CD4-positive, alpha-beta T cell treated with Interleukin-21 for 1 hour (primary cell): ENCODE data around the gene VDAC1.
A peak's percentile ranks its signal among the peaks of the same experiment; 100 is the strongest.
"Not testable (repeated sequence)": the region's sequence is repeated elsewhere in the genome, so short reads cannot be mapped to it uniquely, and the experiment has no call there.

Source experiments
- DNase-seq: peaks from one replicate; pipeline ENCODE4 v3.0.0-alpha.2; 2020

The VDAC1 gene

GRCh38 chr5:134004626-134005416 is at the start of gene VDAC1:
Gene VDAC1, minus strand, starts transcription at chr5:134004975. Its CDS starts 11,963 bp downstream, at chr5:133993012.
- DNase-seq, result peak; percentile 87

GRCh38 chr5:134053840-134054338 is 49.1 kb upstream of the VDAC1 start:
- no peak for DNase-seq

GRCh38 chr5:134053314-134053839 is 48.6 kb upstream of the VDAC1 start:
- no peak for DNase-seq

GRCh38 chr5:134051305-134051704 is 46.5 kb upstream of the VDAC1 start:
- no peak for DNase-seq

- DNase-seq, result no peak
Observed at GRCh38 chr5:134048864-134049263, 44.1 kb upstream of the VDAC1 start.

- DNase-seq, result no peak
Observed at GRCh38 chr5:134047687-134048056, 42.9 kb upstream of the VDAC1 start.

- DNase-seq, result no peak
Observed at GRCh38 chr5:134046801-134047686, 42.3 kb upstream of the VDAC1 start.

GRCh38 chr5:134046330-134046729 is 41.6 kb upstream of the VDAC1 start:
- DNase-seq, result no peak

GRCh38 chr5:134043793-134044792 is 39.3 kb upstream of the VDAC1 start:
- DNase-seq, result no peak

- no peak for DNase-seq
Observed at GRCh38 chr5:134041570-134042411, 37.0 kb upstream of the VDAC1 start.

- no peak for DNase-seq
Observed at GRCh38 chr5:134038138-134038537, 33.4 kb upstream of the VDAC1 start.

- DNase-seq, result no peak
Observed at GRCh38 chr5:134037160-134037559, 32.4 kb upstream of the VDAC1 start.

GRCh38 chr5:134034326-134034725 is 29.6 kb upstream of the VDAC1 start:
- no peak for DNase-seq

- DNase-seq, result not testable (repeated sequence)
Observed at GRCh38 chr5:134030303-134030964, 25.7 kb upstream of the VDAC1 start.

GRCh38 chr5:134029156-134029555 is 24.4 kb upstream of the VDAC1 start:
- no peak for DNase-seq

- no peak for DNase-seq
Observed at GRCh38 chr5:134028496-134028895, 23.7 kb upstream of the VDAC1 start.

- no peak for DNase-seq
Observed at GRCh38 chr5:134027288-134027615, 22.5 kb upstream of the VDAC1 start.

GRCh38 chr5:134026521-134027287 is 21.9 kb upstream of the VDAC1 start:
- peak; percentile 53 for DNase-seq

GRCh38 chr5:134025786-134026185 is 21.0 kb upstream of the VDAC1 start:
- DNase-seq, result no peak

GRCh38 chr5:134024811-134025210 is 20.0 kb upstream of the VDAC1 start:
- no peak for DNase-seq
